ENCODE results near the gene MZB1. TPM values are rescaled to one million over a fixed set of nuclear protein-coding genes. Genes with fewer than 3 reads are reported as not detected.
A peak's percentile ranks its signal among the peaks of the same experiment; 100 is the strongest.

The MZB1 gene, protein sequence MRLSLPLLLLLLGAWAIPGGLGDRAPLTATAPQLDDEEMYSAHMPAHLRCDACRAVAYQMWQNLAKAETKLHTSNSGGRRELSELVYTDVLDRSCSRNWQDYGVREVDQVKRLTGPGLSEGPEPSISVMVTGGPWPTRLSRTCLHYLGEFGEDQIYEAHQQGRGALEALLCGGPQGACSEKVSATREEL
- total RNA-seq, result not detected in 3 replicates
- long read RNA-seq, result 0 reads

DNA sequence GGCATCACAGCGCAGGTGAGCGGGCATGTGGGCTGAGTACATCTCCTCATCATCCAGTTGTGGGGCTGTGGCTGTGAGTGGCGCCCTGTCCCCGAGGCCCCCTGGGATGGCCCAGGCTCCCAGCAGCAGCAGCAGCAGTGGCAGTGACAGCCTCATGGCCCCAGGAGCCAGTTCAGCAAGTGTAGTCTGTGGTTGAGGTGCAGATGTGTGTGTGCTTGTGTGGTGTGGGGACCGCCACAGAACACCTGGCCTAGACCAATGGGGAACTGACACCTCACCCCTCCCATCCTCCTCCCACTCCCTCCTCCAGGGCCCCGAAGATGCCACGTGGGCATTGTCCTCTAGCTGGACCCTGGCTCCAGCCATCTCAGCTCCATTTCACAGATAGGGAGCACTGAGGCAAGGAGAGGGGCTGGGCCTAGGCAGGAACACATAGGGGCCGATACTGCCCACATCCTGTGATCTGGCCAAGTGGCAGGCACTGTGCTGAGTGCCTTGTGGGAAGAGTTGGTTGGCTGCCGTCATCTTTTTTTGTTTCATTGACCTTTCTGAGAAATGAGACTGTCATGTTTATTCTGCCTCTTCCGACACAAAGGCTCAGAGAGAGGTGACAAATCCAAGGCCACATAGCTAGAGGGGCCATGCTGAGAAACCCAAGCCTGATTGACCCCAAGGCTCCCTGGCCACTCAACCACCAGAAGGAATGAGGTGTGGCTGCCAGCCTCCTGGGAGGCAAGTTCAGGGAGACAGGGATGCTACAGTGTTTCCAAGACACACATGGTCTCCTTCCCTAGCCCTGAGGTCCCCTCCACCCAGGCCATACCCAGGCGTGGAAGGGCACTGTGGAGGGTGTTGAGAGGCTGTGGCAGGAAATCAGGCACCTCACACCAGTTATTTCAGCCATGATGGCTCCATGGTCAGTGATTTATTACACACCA is at the start of gene MZB1:
TSS of gene MZB1 (minus strand) at position 213 of the 938 bp plus-strand sequence. CDS start at position 156, 57 bp downstream.
- TF ChIP-seq, protein P1, sequence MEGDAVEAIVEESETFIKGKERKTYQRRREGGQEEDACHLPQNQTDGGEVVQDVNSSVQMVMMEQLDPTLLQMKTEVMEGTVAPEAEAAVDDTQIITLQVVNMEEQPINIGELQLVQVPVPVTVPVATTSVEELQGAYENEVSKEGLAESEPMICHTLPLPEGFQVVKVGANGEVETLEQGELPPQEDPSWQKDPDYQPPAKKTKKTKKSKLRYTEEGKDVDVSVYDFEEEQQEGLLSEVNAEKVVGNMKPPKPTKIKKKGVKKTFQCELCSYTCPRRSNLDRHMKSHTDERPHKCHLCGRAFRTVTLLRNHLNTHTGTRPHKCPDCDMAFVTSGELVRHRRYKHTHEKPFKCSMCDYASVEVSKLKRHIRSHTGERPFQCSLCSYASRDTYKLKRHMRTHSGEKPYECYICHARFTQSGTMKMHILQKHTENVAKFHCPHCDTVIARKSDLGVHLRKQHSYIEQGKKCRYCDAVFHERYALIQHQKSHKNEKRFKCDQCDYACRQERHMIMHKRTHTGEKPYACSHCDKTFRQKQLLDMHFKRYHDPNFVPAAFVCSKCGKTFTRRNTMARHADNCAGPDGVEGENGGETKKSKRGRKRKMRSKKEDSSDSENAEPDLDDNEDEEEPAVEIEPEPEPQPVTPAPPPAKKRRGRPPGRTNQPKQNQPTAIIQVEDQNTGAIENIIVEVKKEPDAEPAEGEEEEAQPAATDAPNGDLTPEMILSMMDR (IDR thresholded peaks at IDR 0.05), result no peak
- no peak within 1 kb of the TSS for H3K27ac Mint-ChIP-seq (ENCODE audit: unreplicated experiment)
- DNase-seq (ENCODE audit: low spot score), result peak; percentile 59
- no peak within 1 kb of the TSS for H3K4me3 Mint-ChIP-seq (ENCODE audit: unreplicated experiment)
- peaks cover 1% of the 10 kb centered on the region for H3K36me3 Mint-ChIP-seq (ENCODE audit: low read depth)
- H3K27me3 Mint-ChIP-seq (ENCODE audit: low read depth), result no peaks in the 10 kb centered on the region
- peaks cover 18% of the 10 kb centered on the region for H3K4me1 Mint-ChIP-seq (ENCODE audit: low read depth)
- H3K9me3 Mint-ChIP-seq (ENCODE audit: low read depth), result no peaks in the 10 kb centered on the region

- Mint-ChIP-seq H3K4me3 (ENCODE audit: unreplicated experiment) (peak within 1 kb of the TSS; percentile 99), H3K9me3 (ENCODE audit: low read depth) (no peaks in the 10 kb centered on the region), H3K4me1 (ENCODE audit: low read depth) (peaks cover 25% of the 10 kb centered on the region), H3K27ac (ENCODE audit: unreplicated experiment) (peak within 1 kb of the TSS; percentile 98), H3K36me3 (ENCODE audit: low read depth) (peaks cover 8% of the 10 kb centered on the region), H3K27me3 (ENCODE audit: low read depth) (no peaks in the 10 kb centered on the region)
- TF ChIP-seq, protein P1 (IDR thresholded peaks at IDR 0.05), result no peak
- peak; percentile 96 for DNase-seq (ENCODE audit: low spot score)
These were observed 49.5 kb upstream of the MZB1 start, which contains the start of gene DNAJC18 for GRCh38 chr5:139439013-139439903. TSS of gene DNAJC18 (minus strand) at chr5:139439525. CDS start at chr5:139439445, 80 bp downstream.

- TF ChIP-seq, protein P1 (IDR thresholded peaks at IDR 0.05), result no peak
- peak overlapping the region; percentile 49 for H3K27ac Mint-ChIP-seq (ENCODE audit: unreplicated experiment)
- H3K9me3 Mint-ChIP-seq (ENCODE audit: low read depth), result no peaks in the 10 kb centered on the region
- no peak for DNase-seq (ENCODE audit: low spot score)
- H3K4me3 Mint-ChIP-seq (ENCODE audit: unreplicated experiment), result peak overlapping the region; percentile 99
- H3K27me3 Mint-ChIP-seq (ENCODE audit: low read depth), result no peaks in the 10 kb centered on the region
- H3K36me3 Mint-ChIP-seq (ENCODE audit: low read depth), result peaks cover 8% of the 10 kb centered on the region
- H3K4me1 Mint-ChIP-seq (ENCODE audit: low read depth), result peaks cover 19% of the 10 kb centered on the region
These were observed 48.9 kb upstream of the MZB1 start for GRCh38 chr5:139438707-139439012.

- no peak for DNase-seq (ENCODE audit: low spot score)
- Mint-ChIP-seq H3K9me3 (ENCODE audit: low read depth) (no peaks in the 10 kb centered on the region), H3K36me3 (ENCODE audit: low read depth) (peaks cover 8% of the 10 kb centered on the region), H3K27ac (ENCODE audit: unreplicated experiment) (no peak overlapping the region), H3K4me1 (ENCODE audit: low read depth) (peaks cover 17% of the 10 kb centered on the region), H3K27me3 (ENCODE audit: low read depth) (no peaks in the 10 kb centered on the region), H3K4me3 (ENCODE audit: unreplicated experiment) (no peak overlapping the region)
- TF ChIP-seq, protein P1 (IDR thresholded peaks at IDR 0.05), result no peak
These were observed 46.0 kb upstream of the MZB1 start for GRCh38 chr5:139435676-139436075.

All from chondrocyte (in vitro differentiated cells).